Vagina (tissue), 2 donors: ENCODE data around the gene WNK2.

Source experiments
- CTCF ChIP-seq, 3 experiments: fragments of 450-650 bp in 2 of 3; fragments of 200-600 bp in 1 of 3; sonication (generic) in 1 of 3; IDR thresholded peaks; one replicate each; pipeline ENCODE4 v1.5.1; 2017 to 2019; ENCODE audit warnings: antibody characterized with exemption in 3 of 3, mild to moderate bottlenecking in 2 of 3, moderate library complexity in 2 of 3
- POLR2A ChIP-seq, 2 donors: fragments of 450-650 bp; IDR thresholded peaks; one replicate each; pipeline ENCODE4 v1.6.1; 2017; ENCODE audit warnings: antibody characterized with exemption in 2 of 2, mild to moderate bottlenecking in 2 of 2, moderate library complexity in 2 of 2
- POLR2AphosphoS5 ChIP-seq, 2 donors: sonication (generic); formaldehyde crosslinking; IDR thresholded peaks; one replicate each; pipeline ENCODE4 v1.9.0; 2017; ENCODE audit warnings: antibody characterized with exemption in 2 of 2, mild to moderate bottlenecking in 2 of 2, low read depth in 1 of 2; ENCODE audit not compliant: insufficient read depth in 1 of 2

GRCh38 chr9:93207326-93207814 is 23.4 kb downstream of the WNK2 start:
- peak; percentile 44 to 60 for TF ChIP-seq POLR2AphosphoS5 (IDR thresholded peaks at IDR 0.05; ENCODE audit: insufficient read depth in 1 of 2, low read depth in 1 of 2)
- no peak for TF ChIP-seq CTCF (IDR thresholded peaks at IDR 0.05)
- no peak for TF ChIP-seq POLR2A (IDR thresholded peaks at IDR 0.05)
